A549 treated with RU486 at 1 μM for 4 hours (cell line): ENCODE results near the gene NKAIN2. TPM values are rescaled to one million over a fixed set of nuclear protein-coding genes. Genes with fewer than 3 reads are reported as not detected.

ENCODE experiments used
- total RNA-seq: library from RNA; stranded (reverse); fragments of 200-300 nt; extraction: Qiagen RNA extraction; gene quantifications from 5 replicates; pipeline ENCODE4 v1.2.3, GENCODE V29; 2022; ENCODE audit warnings: low read depth

The NKAIN2 gene
- total RNA-seq: not detected in 5 replicates

GRCh38 chr6:123803504-123804013 lies at the start of gene NKAIN2:
Gene NKAIN2 (plus strand): TSS chr6:123803865.

Other genes with a start within 250 kb of the NKAIN2 start
- not detected in 5 replicates for gene TRDN, start 166.9 kb upstream of the NKAIN2 start, total RNA-seq